ENCODE data around the gene SYNDIG1L. TPM values are rescaled to one million over a fixed set of nuclear protein-coding genes. Genes with fewer than 3 reads are reported as not detected.
"Not testable (repeated sequence)": the region's sequence is repeated elsewhere in the genome, so short reads cannot be mapped to it uniquely, and the experiment has no call there.

Gene SYNDIG1L
- total RNA-seq, 1 donor from 2014 or later = 2.9 TPM

- ATAC-seq = peak; percentile 71
Measured at GRCh38 chr14:74459289-74459946, 33.4 kb upstream of the SYNDIG1L start.

GRCh38 chr14:74457565-74457895 lies 31.5 kb upstream of the SYNDIG1L start:
- DNase-seq (no peak), ATAC-seq (no peak)
- no peak overlapping the region for H3K4me3 ChIP-seq
- intact Hi-C loops (cut with DNase I) = no loop called here
- H3K27me3 ChIP-seq = no peaks in the 10 kb centered on the region
- no peaks in the 10 kb centered on the region for H3K9me3 ChIP-seq
- TF ChIP-seq CTCF (IDR thresholded peaks at IDR 0.05) = no peak
- peaks cover 4% of the 10 kb centered on the region for H3K4me1 ChIP-seq
- no peak overlapping the region for H3K27ac ChIP-seq
- H3K36me3 ChIP-seq = no peaks in the 10 kb centered on the region

More at GRCh38 chr14:74459289-74459946, 33.4 kb upstream of the SYNDIG1L start:
- intact Hi-C loops (cut with DNase I) = no loop called here
- peak; percentile 48 for TF ChIP-seq CTCF (IDR thresholded peaks at IDR 0.05)
- Histone ChIP-seq H3K36me3 (no peaks in the 10 kb centered on the region), H3K27ac (no peak overlapping the region), H3K4me3 (no peak overlapping the region), H3K9me3 (no peaks in the 10 kb centered on the region), H3K4me1 (peaks cover under 1% of the 10 kb centered on the region), H3K27me3 (no peaks in the 10 kb centered on the region)
- no peak for DNase-seq

GRCh38 chr14:74456684-74457564 lies 30.9 kb upstream of the SYNDIG1L start:
- ATAC-seq = peak; percentile 9
- TF ChIP-seq CTCF (IDR thresholded peaks at IDR 0.05) = no peak
- H3K9me3 ChIP-seq = no peaks in the 10 kb centered on the region
- no peaks in the 10 kb centered on the region for H3K36me3 ChIP-seq
- H3K27me3 ChIP-seq = no peaks in the 10 kb centered on the region
- peaks cover 4% of the 10 kb centered on the region for H3K4me1 ChIP-seq
- no peak for DNase-seq
- H3K27ac ChIP-seq = no peak overlapping the region
- no peak overlapping the region for H3K4me3 ChIP-seq
- intact Hi-C loops (cut with DNase I) = no loop called here

- ATAC-seq = not testable (repeated sequence)
Measured at GRCh38 chr14:74454397-74454796, 28.4 kb upstream of the SYNDIG1L start.

GRCh38 chr14:74444866-74445265 lies 18.9 kb upstream of the SYNDIG1L start:
- H3K27me3 ChIP-seq = no peaks in the 10 kb centered on the region
- DNase-seq (no peak), ATAC-seq (no peak)
- no peak overlapping the region for H3K4me3 ChIP-seq
- H3K9me3 ChIP-seq = no peaks in the 10 kb centered on the region
- no peaks in the 10 kb centered on the region for H3K4me1 ChIP-seq
- H3K27ac ChIP-seq = no peak overlapping the region
- intact Hi-C loops (cut with DNase I) = no loop called here
- no peaks in the 10 kb centered on the region for H3K36me3 ChIP-seq
- TF ChIP-seq CTCF (IDR thresholded peaks at IDR 0.05) = no peak

More at GRCh38 chr14:74454397-74454796, 28.4 kb upstream of the SYNDIG1L start:
- H3K9me3 ChIP-seq; H3K4me1 ChIP-seq; intact Hi-C loops (cut with DNase I); DNase-seq; H3K27me3 ChIP-seq; H3K4me3 ChIP-seq; H3K36me3 ChIP-seq; H3K27ac ChIP-seq: not testable (repeated sequence)

- H3K4me3 ChIP-seq = no peak overlapping the region
- no peak for TF ChIP-seq CTCF (IDR thresholded peaks at IDR 0.05)
- H3K27ac ChIP-seq = no peak overlapping the region
- intact Hi-C loops (cut with DNase I) = no loop called here
- no peaks in the 10 kb centered on the region for H3K4me1 ChIP-seq
- H3K27me3 ChIP-seq = no peaks in the 10 kb centered on the region
- H3K9me3 ChIP-seq = no peaks in the 10 kb centered on the region
- H3K36me3 ChIP-seq = no peaks in the 10 kb centered on the region
- DNase-seq (no peak), ATAC-seq (no peak)
Measured at GRCh38 chr14:74442757-74443156, 16.7 kb upstream of the SYNDIG1L start.
